ENCODE measurements around the gene ITGAX. TPM values are rescaled to one million over a fixed set of nuclear protein-coding genes. Genes with fewer than 3 reads are reported as not detected.

Gene ITGAX
- total RNA-seq, 4 donors from 2014 or later = 1.8 to 9.3 (median 4.3) TPM

- WGBS, 2 donors = 80 to 81% methylated on average over 1 of the region's 1 CpG
These were observed 47.7 kb downstream of the ITGAX start for GRCh38 chr16:31402687-31403086.

DNA sequence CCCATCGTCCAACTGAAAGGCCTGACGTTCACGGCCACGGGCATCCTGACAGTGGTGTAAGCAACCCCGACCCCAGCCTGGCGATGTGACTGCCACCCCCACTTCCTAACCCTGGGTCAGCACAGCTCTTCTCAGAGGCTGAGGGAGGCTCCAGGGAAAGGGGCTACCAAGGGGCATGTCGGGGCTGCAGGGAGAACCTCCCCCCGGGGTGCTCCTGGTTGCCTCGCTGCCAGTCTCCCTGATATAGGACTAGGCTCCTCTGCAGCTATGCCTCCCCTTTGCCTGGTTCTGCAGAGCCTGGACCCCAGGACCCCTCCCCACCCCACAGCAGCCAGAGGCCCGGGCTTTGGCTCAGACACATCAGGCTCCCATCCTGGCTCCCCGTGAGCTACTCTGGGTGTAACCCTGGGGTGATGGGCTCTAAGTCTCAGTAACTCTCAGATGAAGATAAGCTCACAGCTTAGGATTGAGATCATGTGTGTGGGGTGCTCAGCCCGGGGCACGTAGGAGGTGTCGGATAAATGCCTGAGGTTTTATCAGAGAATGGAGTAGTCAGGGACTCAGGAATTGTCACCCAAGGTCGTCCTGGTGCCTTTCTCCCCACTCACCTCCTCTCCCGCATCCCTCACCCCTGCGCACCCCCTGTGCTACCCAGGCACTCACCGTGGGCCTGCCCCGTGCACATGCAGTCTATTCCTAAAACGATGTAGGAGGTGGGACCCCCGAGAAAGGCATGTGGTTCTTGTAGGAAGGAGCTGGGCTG lies 48.8 kb downstream of the ITGAX start:
- Histone ChIP-seq H3K4me3 (no peak overlapping the region), H3K36me3 (no peaks in the 10 kb centered on the region)
- no peak for TF ChIP-seq POLR2A (IDR thresholded peaks at IDR 0.05)

More at GRCh38 chr16:31402687-31403086, 47.7 kb downstream of the ITGAX start:
- TF ChIP-seq EP300 (IDR thresholded peaks at IDR 0.05) = no peak
- H3K27me3 ChIP-seq = no peaks in the 10 kb centered on the region
- H3K4me3 ChIP-seq = no peak overlapping the region
- peaks cover 0 to 12% (median 0%) of the 10 kb centered on the region in 4 donors for H3K9me3 ChIP-seq
- DNase-seq (ENCODE audit: low spot score in 2 of 2) = no peak
- H3K4me1 ChIP-seq = no peaks in the 10 kb centered on the region
- H3K27ac ChIP-seq = no peak overlapping the region
- no peaks in the 10 kb centered on the region for H3K36me3 ChIP-seq

GRCh38 chr16:31404353-31405064 lies 49.5 kb downstream of the ITGAX start:
- Histone ChIP-seq H3K4me1 (no peaks in the 10 kb centered on the region), H3K4me3 (no peak overlapping the region), H3K27me3 (no peaks in the 10 kb centered on the region), H3K27ac (no peak overlapping the region), H3K9me3 (peaks cover 0 to 9% (median 0%) of the 10 kb centered on the region in 4 donors), H3K36me3 (no peaks in the 10 kb centered on the region)
- DNase-seq (ENCODE audit: low spot score in 2 of 2) = no peak
- WGBS, 2 donors = 53 to 58% methylated on average over 9 of the region's 9 CpGs
- no peak for TF ChIP-seq POLR2A (IDR thresholded peaks at IDR 0.05)
- TF ChIP-seq EP300 (IDR thresholded peaks at IDR 0.05) = no peak
- TF ChIP-seq CTCF (IDR thresholded peaks at IDR 0.05) = no peak

More for the DNA sequence above, 48.8 kb downstream of the ITGAX start:
- Histone ChIP-seq H3K27ac (no peak overlapping the region), H3K9me3 (peaks cover 0 to 12% (median 0%) of the 10 kb centered on the region in 4 donors), H3K27me3 (no peaks in the 10 kb centered on the region), H3K4me1 (no peaks in the 10 kb centered on the region)
- DNase-seq (ENCODE audit: low spot score in 2 of 2) = no peak
- WGBS, 2 donors = 84 to 87% methylated on average over 11 to 19 of the region's 21 CpGs

DNA sequence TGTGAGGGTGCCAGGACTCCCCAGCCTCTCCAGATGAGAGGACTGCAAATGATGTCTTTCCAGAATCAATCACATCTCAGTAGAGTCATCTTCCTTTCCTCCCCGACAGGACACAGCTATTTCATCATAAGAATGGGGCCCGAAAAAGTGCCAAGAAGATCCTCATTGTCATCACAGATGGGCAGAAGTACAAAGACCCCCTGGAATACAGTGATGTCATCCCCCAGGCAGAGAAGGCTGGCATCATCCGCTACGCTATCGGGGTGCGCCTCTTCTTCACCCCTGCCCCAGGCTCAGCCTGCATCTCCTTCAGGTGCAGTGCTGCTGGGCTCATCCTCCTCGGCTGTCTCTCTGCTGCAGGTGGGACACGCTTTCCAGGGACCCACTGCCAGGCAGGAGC lies 52.4 kb downstream of the ITGAX start:
- no peak overlapping the region for H3K4me3 ChIP-seq
- H3K27me3 ChIP-seq = no peaks in the 10 kb centered on the region
- H3K36me3 ChIP-seq = no peaks in the 10 kb centered on the region
- no peaks in the 10 kb centered on the region for H3K4me1 ChIP-seq
- no peaks in the 10 kb centered on the region for H3K9me3 ChIP-seq
- TF ChIP-seq POLR2A (IDR thresholded peaks at IDR 0.05) (no peak), CTCF (IDR thresholded peaks at IDR 0.05) (no peak), EP300 (IDR thresholded peaks at IDR 0.05) (no peak)
- DNase-seq (ENCODE audit: low spot score in 2 of 2) = no peak
- WGBS, 2 donors = 84 to 89% methylated on average over 8 of the region's 8 CpGs
- no peak overlapping the region for H3K27ac ChIP-seq

GRCh38 chr16:31409433-31409832 lies 54.5 kb downstream of the ITGAX start:
- WGBS, 2 donors = 57 to 59% methylated on average over 3 of the region's 3 CpGs
- TF ChIP-seq EP300 (IDR thresholded peaks at IDR 0.05) = no peak
- no peak for TF ChIP-seq POLR2A (IDR thresholded peaks at IDR 0.05)
- no peak for TF ChIP-seq CTCF (IDR thresholded peaks at IDR 0.05)

GRCh38 chr16:31410082-31410481 lies 55.1 kb downstream of the ITGAX start:
- Histone ChIP-seq H3K27me3 (no peaks in the 10 kb centered on the region), H3K9me3 (no peaks in the 10 kb centered on the region), H3K4me1 (no peaks in the 10 kb centered on the region), H3K36me3 (no peaks in the 10 kb centered on the region), H3K27ac (no peak overlapping the region), H3K4me3 (no peak overlapping the region)
- no peak for TF ChIP-seq CTCF (IDR thresholded peaks at IDR 0.05)
- TF ChIP-seq EP300 (IDR thresholded peaks at IDR 0.05) = no peak
- 69 to 75% methylated on average over 9 of the region's 9 CpGs for WGBS, 2 donors
- DNase-seq (ENCODE audit: low spot score in 2 of 2) = no peak

More at GRCh38 chr16:31409433-31409832, 54.5 kb downstream of the ITGAX start:
- DNase-seq (ENCODE audit: low spot score in 2 of 2) = no peak
- Histone ChIP-seq H3K27me3 (no peaks in the 10 kb centered on the region), H3K4me1 (no peaks in the 10 kb centered on the region), H3K9me3 (no peaks in the 10 kb centered on the region), H3K36me3 (no peaks in the 10 kb centered on the region), H3K4me3 (no peak overlapping the region), H3K27ac (no peak overlapping the region)

All from tibial nerve (tissue), 4 donors.